ENCODE data around the gene CDH11.

The CDH11 gene

GRCh38 chr16:65121870-65122723 lies at the start of gene CDH11:
CDH11 (minus strand) TSS chr16:65122063; CDS start chr16:65004869, 117,194 bp downstream.
- no peak for DNase-seq

GRCh38 chr16:65154321-65154720 lies 32.5 kb upstream of the CDH11 start:
- no peak for DNase-seq

- no peak for DNase-seq
These were observed 31.7 kb upstream of the CDH11 start for GRCh38 chr16:65153365-65154105.

- no peak for DNase-seq
These were observed 26.9 kb upstream of the CDH11 start for GRCh38 chr16:65148804-65149203.

- no peak for DNase-seq
These were observed 20.4 kb upstream of the CDH11 start for GRCh38 chr16:65142276-65142675.

- no peak for DNase-seq
These were observed 14.8 kb upstream of the CDH11 start for GRCh38 chr16:65136681-65137080.

- DNase-seq, result no peak
These were observed 5.2 kb upstream of the CDH11 start for GRCh38 chr16:65126845-65127624.

- no peak for DNase-seq
These were observed 4.0 kb upstream of the CDH11 start for GRCh38 chr16:65125871-65126270.

GRCh38 chr16:65125322-65125721 lies 3.5 kb upstream of the CDH11 start:
- no peak for DNase-seq

GRCh38 chr16:65124596-65124995 lies 2.7 kb upstream of the CDH11 start:
- no peak for DNase-seq

- no peak for DNase-seq
These were observed 2.3 kb upstream of the CDH11 start for GRCh38 chr16:65124212-65124548.

- no peak for DNase-seq
These were observed 1.7 kb upstream of the CDH11 start for GRCh38 chr16:65123396-65124211.

GRCh38 chr16:65122724-65123395 lies 997 bp upstream of the CDH11 start:
- DNase-seq, result no peak

- no peak for DNase-seq
These were observed 787 bp downstream of the CDH11 start for GRCh38 chr16:65120831-65121721.

GRCh38 chr16:65120461-65120830 lies 1.4 kb downstream of the CDH11 start:
- no peak for DNase-seq

GRCh38 chr16:65119901-65120401 lies 1.9 kb downstream of the CDH11 start:
- no peak for DNase-seq

GRCh38 chr16:65119435-65119834 lies 2.4 kb downstream of the CDH11 start:
- no peak for DNase-seq

GRCh38 chr16:65118871-65119270 lies 3.0 kb downstream of the CDH11 start:
- no peak for DNase-seq

GRCh38 chr16:65117811-65118448 lies 3.9 kb downstream of the CDH11 start:
- DNase-seq, result peak; percentile 27

- no peak for DNase-seq
These were observed 4.9 kb downstream of the CDH11 start for GRCh38 chr16:65116818-65117430.

Data from NCI-H2029 treated with DMSO at 0.1 percent for 48 hours (cell line).